Kidney (tissue), 14 donors: Measurements from ENCODE around the gene ADAMTS4. TPM values are rescaled to one million over a fixed set of nuclear protein-coding genes. Genes with fewer than 3 reads are reported as not detected.

Experiments
- DNase-seq, 5 donors: peaks; one replicate each; pipeline ENCODE4 v3.0.0-alpha.2; 2013 to 2020
- FAIRE-seq: peaks from 2 replicates; lab custom pipeline; 2012; peaks lifted over from hg19 to GRCh38; lab: Jason Lieb, UNC
- H3K27ac ChIP-seq, 2 donors: one replicate each; pipeline ENCODE4 v1.7.0; 2013; ENCODE audit warnings: low read depth in 2 of 2, low read length in 2 of 2, inconsistent platforms in 1 of 2
- H3K27me3 ChIP-seq: one replicate; pipeline ENCODE4 v1.7.1; 2013; ENCODE audit warnings: low read length, inconsistent platforms; ENCODE audit not compliant: control insufficient read depth, insufficient read depth
- H3K36me3 ChIP-seq, 3 donors: one replicate each; pipeline versions ENCODE4 v1.7.0 to v1.7.1; 2013; ENCODE audit warnings: low read length in 3 of 3, control low read depth in 1 of 3, inconsistent platforms in 1 of 3; ENCODE audit not compliant: insufficient read depth in 3 of 3, control insufficient read depth in 2 of 3
- H3K4me1 ChIP-seq, 3 donors: one replicate each; pipeline versions ENCODE4 v1.7.0 to v1.7.1; 2013; ENCODE audit warnings: low read length in 3 of 3, inconsistent platforms in 1 of 3, low read depth in 1 of 3; ENCODE audit not compliant: control insufficient read depth in 2 of 3, insufficient read depth in 2 of 3
- H3K4me3 ChIP-seq, 3 donors: one replicate each; pipeline versions ENCODE4 v1.7.0 to v1.8.1; 2013; ENCODE audit warnings: low read length in 3 of 3, control low read depth in 1 of 3, inconsistent platforms in 1 of 3
- H3K9ac ChIP-seq, 3 donors: one replicate each; pipeline versions ENCODE4 v1.7.0 to v1.7.1; 2013; ENCODE audit warnings: low read length in 3 of 3, control low read depth in 1 of 3, inconsistent platforms in 1 of 3
- H3K9me3 ChIP-seq, 3 donors: one replicate each; pipeline versions ENCODE4 v1.7.0 to v1.7.1; 2013; ENCODE audit warnings: low read length in 3 of 3, control low read depth in 1 of 3, inconsistent platforms in 1 of 3; ENCODE audit not compliant: control insufficient read depth in 2 of 3, insufficient read depth in 1 of 3
- CTCF ChIP-seq: IDR thresholded peaks from 3 replicates; pipeline ENCODE4 v1.5.1; 2012; ENCODE audit warnings: mild to moderate bottlenecking, moderate library complexity, borderline replicate concordance; ENCODE audit not compliant: insufficient read depth; ENCODE audit errors: extremely low read depth
- intact Hi-C: fragments of 100-400 bp; cut with DNase I; formaldehyde crosslinking; loops from one replicate; pipeline ENCODE4 v1.11.1; 2022
- polyA plus RNA-seq: library from polyadenylated mRNA; stranded (reverse); fragments of 350-450 nt; fragmentation: Illumina TruSeq; extraction: RNeasy Lipid Tissue Mini Kit (QIAGEN cat#74804); gene quantifications from one replicate; pipeline ENCODE4 v1.2.3, GENCODE V29; 2014; ENCODE audit warnings: low read depth, low replicate concordance; ENCODE audit not compliant: insufficient read depth
- total RNA-seq: library from RNA; stranded (reverse); fragmentation: NEBNext Ultra II Directional; extraction: Animal tissue kit (Norgen Biotek cat#: 25700); gene quantifications from one replicate; pipeline ENCODE4 v1.2.1, GENCODE V29; 2021
- donor health status: control.
- donor health status: control.
- donor health status: control.
- donor health status: control.
- donor health status: control.
- donor health status: DM: yes; HTN: yes; CAD: no.
- donor health status: Normal renal cell carcinoma (clear cell type).

Gene ADAMTS4
- total and polyA plus RNA-seq, 2 donors from 2014 or later, result 0.26 to 14.0 TPM

- Histone ChIP-seq H3K27ac (no peak overlapping the region), H3K36me3 (peaks cover 3 to 15% (median 13%) of the 10 kb centered on the region in 3 donors), H3K9ac (no peak overlapping the region), H3K27me3 (no peaks in the 10 kb centered on the region), H3K4me1 (peaks cover 0 to 3% (median 0%) of the 10 kb centered on the region in 3 donors), H3K9me3 (no peaks in the 10 kb centered on the region), H3K4me3 (no peak overlapping the region)
- intact Hi-C loops, result no loop called here
- FAIRE-seq (no peak), DNase-seq (no peak)
- no peak for TF ChIP-seq CTCF
These were observed 34.2 kb upstream of the ADAMTS4 start for GRCh38 chr1:161233102-161233501.

- FAIRE-seq (no peak), DNase-seq (no peak)
- H3K27me3 ChIP-seq, result no peaks in the 10 kb centered on the region
- peaks cover 3 to 15% (median 13%) of the 10 kb centered on the region in 3 donors for H3K36me3 ChIP-seq
- peaks cover 0 to 13% (median 8%) of the 10 kb centered on the region in 3 donors for H3K4me1 ChIP-seq
- H3K9me3 ChIP-seq, result no peaks in the 10 kb centered on the region
- no peak overlapping the region for H3K4me3 ChIP-seq
- intact Hi-C loops, result no loop called here
- H3K27ac ChIP-seq, result no peak overlapping the region
- no peak for TF ChIP-seq CTCF
- H3K9ac ChIP-seq, result no peak overlapping the region
These were observed 31.9 kb upstream of the ADAMTS4 start for GRCh38 chr1:161230762-161231161.

- no peak overlapping the region for H3K4me3 ChIP-seq
- FAIRE-seq (no peak), DNase-seq (no peak)
- intact Hi-C loops, result no loop called here
- H3K27me3 ChIP-seq, result no peaks in the 10 kb centered on the region
- no peak overlapping the region for H3K27ac ChIP-seq
- peaks cover 3 to 15% (median 13%) of the 10 kb centered on the region in 3 donors for H3K36me3 ChIP-seq
- H3K9me3 ChIP-seq, result no peaks in the 10 kb centered on the region
- no peak for TF ChIP-seq CTCF
- no peak overlapping the region for H3K9ac ChIP-seq
- H3K4me1 ChIP-seq, result peaks cover 2 to 17% (median 8%) of the 10 kb centered on the region in 3 donors
These were observed 31.0 kb upstream of the ADAMTS4 start for GRCh38 chr1:161229896-161230295.

- intact Hi-C loops, result no loop called here
- FAIRE-seq, result no peak
- peaks cover 2 to 17% (median 8%) of the 10 kb centered on the region in 3 donors for H3K4me1 ChIP-seq
- H3K27ac ChIP-seq, result no peak overlapping the region
- H3K27me3 ChIP-seq, result no peaks in the 10 kb centered on the region
- H3K9me3 ChIP-seq, result no peaks in the 10 kb centered on the region
- H3K36me3 ChIP-seq, result peaks cover 3 to 15% (median 13%) of the 10 kb centered on the region in 3 donors
- H3K9ac ChIP-seq, result no peak overlapping the region
- DNase-seq, result no peak
- TF ChIP-seq CTCF, result no peak
- H3K4me3 ChIP-seq, result no peak overlapping the region
These were observed 29.2 kb upstream of the ADAMTS4 start for GRCh38 chr1:161228032-161228431.
